Measurements from ENCODE around the gene COL6A1. TPM values are rescaled to one million over a fixed set of nuclear protein-coding genes. Genes with fewer than 3 reads are reported as not detected.

COL6A1 gene
- total and polyA plus RNA-seq, 2 of the 13 experiments (the other 11 are each of a cell fraction or from before 2014, with no cell fraction given): 3.1 to 4.8 TPM

- BruUV-seq (replicated peaks): no TSS peak
- Histone ChIP-seq H3K9me3 (ENCODE audit: low read length) (no peaks in the 10 kb centered on the region), H2AFZ (ENCODE audit: low read length) (no peak overlapping the region), H3K27ac (ENCODE audit: extremely low read length, insufficient read depth, low read length) (no peak overlapping the region), H3K79me2 (ENCODE audit: insufficient read depth, low read length) (no peaks in the 10 kb centered on the region), H3K9ac (ENCODE audit: insufficient read depth, low read depth, low read length) (no peak overlapping the region), H3K4me2 (ENCODE audit: low read depth, low read length) (no peak overlapping the region), H4K20me1 (ENCODE audit: insufficient read depth, low read length) (no peaks in the 10 kb centered on the region), H3K4me3 (replicated peaks in 1 of 3; ENCODE audit: insufficient read depth in 1 of 3, low read depth in 2 of 3, low read length in 3 of 3) (no peak overlapping the region), H3K4me1 (ENCODE audit: insufficient read depth, low read length) (no peaks in the 10 kb centered on the region), H3K27me3 (ENCODE audit: control insufficient read depth in 1 of 2, insufficient read depth in 2 of 2, low read length in 2 of 2) (no peaks in the 10 kb centered on the region; a peak in 1 of 5 replicates), H3K36me3 (replicated peaks in 1 of 2; ENCODE audit: control insufficient read depth in 1 of 2, insufficient read depth in 2 of 2, low read length in 2 of 2) (no peaks in the 10 kb centered on the region)
- DNase-seq (ENCODE audit: low spot score) (no peak), ATAC-seq (no peak), FAIRE-seq (no peak)
- POLR2A ChIA-PET: no interaction called here
- CTCF ChIA-PET (ENCODE audit: low intra/inter-chr PET ratio, low total read pairs): no interaction called here
- in situ Hi-C loops (cut with HindIII; ENCODE audit: extremely low pct_ligation_motif_present, low pct_unique_long_range_greater_than_20kb): no loop called here
- 75% methylated on average over 12 of the region's 12 CpGs for WGBS (ENCODE audit: low lambda C conversion rate)
- intact Hi-C loops (cut with micrococcal nuclease; ENCODE audit: unreplicated experiment): no loop called here
- TF ChIP-seq CBFB (CRISPR knock-in tag; IDR thresholded peaks at IDR 0.05): no peak
- no peak for TF ChIP-seq CREB1 (IDR thresholded peaks at IDR 0.05)
- no peak for TF ChIP-seq CREB1 (CRISPR knock-in tag; IDR thresholded peaks at IDR 0.05)
- TF ChIP-seq CBX1 (IDR thresholded peaks at IDR 0.05; ENCODE audit: low read depth): no peak
- no peak for TF ChIP-seq AHDC1 (CRISPR knock-in tag; IDR thresholded peaks at IDR 0.05; ENCODE audit: borderline replicate concordance)
- TF ChIP-seq JUN (CRISPR knock-in tag; IDR thresholded peaks at IDR 0.05): no peak
- no peak for TF ChIP-seq SIN3B (IDR thresholded peaks at IDR 0.05; ENCODE audit: low read length)
- no peak for TF ChIP-seq ZNF83 (CRISPR knock-in tag; IDR thresholded peaks at IDR 0.05; ENCODE audit: borderline replicate concordance)
- TF ChIP-seq HES4 (CRISPR knock-in tag; IDR thresholded peaks at IDR 0.05; ENCODE audit: borderline replicate concordance): no peak
- TF ChIP-seq FOXP1 (IDR thresholded peaks at IDR 0.05): no peak
- TF ChIP-seq FOXP1 (CRISPR knock-in tag; IDR thresholded peaks at IDR 0.05): no peak
- no peak for TF ChIP-seq ZNF746 (CRISPR knock-in tag; IDR thresholded peaks at IDR 0.05)
- no peak for TF ChIP-seq RBM22 (optimal IDR thresholded peaks at IDR 0.05; ENCODE audit: low read length)
- no peak for TF ChIP-seq MED8 (CRISPR knock-in tag; IDR thresholded peaks at IDR 0.05; ENCODE audit: insufficient replicate concordance)
- TF ChIP-seq HOXA5 (CRISPR knock-in tag; IDR thresholded peaks at IDR 0.05): no peak
- no peak for TF ChIP-seq ZFP37 (CRISPR knock-in tag; IDR thresholded peaks at IDR 0.05; ENCODE audit: borderline replicate concordance)
- TF ChIP-seq ZNF136 (CRISPR knock-in tag; IDR thresholded peaks at IDR 0.05; ENCODE audit: low read depth): no peak
- no peak for TF ChIP-seq NR2F1 (CRISPR knock-in tag; IDR thresholded peaks at IDR 0.05)
- no peak for TF ChIP-seq ZXDC (CRISPR knock-in tag; IDR thresholded peaks at IDR 0.05)
- TF ChIP-seq RBAK (CRISPR knock-in tag; IDR thresholded peaks at IDR 0.05): no peak
Measured at GRCh38 chr21:46005081-46005480, 23.5 kb downstream of the COL6A1 start.

Data from HepG2 (cell line).